ENCODE data around the gene NOTO. TPM values are rescaled to one million over a fixed set of nuclear protein-coding genes. Genes with fewer than 3 reads are reported as not detected.
A peak's percentile ranks its signal among the peaks of the same experiment; 100 is the strongest.

NOTO gene
- total RNA-seq, 1 donor from 2014 or later, result not detected

GRCh38 chr2:73260338-73260984, 58.1 kb downstream of the NOTO start:
- Histone ChIP-seq H2AFZ (ENCODE audit: low read depth, low read length) (no peak overlapping the region), H3K4me1 (ENCODE audit: insufficient read depth, low read length) (no peaks in the 10 kb centered on the region), H3K27me3 (ENCODE audit: insufficient read depth, low read length) (no peaks in the 10 kb centered on the region), H3K79me2 (ENCODE audit: insufficient read depth, low read length) (no peaks in the 10 kb centered on the region), H3K4me2 (ENCODE audit: low read length) (no peak overlapping the region), H3K4me3 (ENCODE audit: insufficient read depth, low read depth, low read length) (no peak overlapping the region), H3K36me3 (ENCODE audit: insufficient read depth, low read length) (no peaks in the 10 kb centered on the region), H4K20me1 (ENCODE audit: insufficient read depth, low read length) (peaks cover 14% of the 10 kb centered on the region), H3K9ac (ENCODE audit: low read length) (no peak overlapping the region), H3K9me3 (ENCODE audit: insufficient read depth, low read depth, low read length) (no peaks in the 10 kb centered on the region), H3K27ac (ENCODE audit: low read depth, low read length) (no peak overlapping the region)
- H3K9me3 Mint-ChIP-seq (ENCODE audit: unreplicated experiment), result no peaks in the 10 kb centered on the region
- H3K4me1 Mint-ChIP-seq (ENCODE audit: low read depth, unreplicated experiment), result no peaks in the 10 kb centered on the region
- no peak overlapping the region for H3K4me3 Mint-ChIP-seq (ENCODE audit: unreplicated experiment)
- H3K36me3 Mint-ChIP-seq (ENCODE audit: low read depth, unreplicated experiment), result peaks cover 15% of the 10 kb centered on the region
- H3K27me3 Mint-ChIP-seq (ENCODE audit: low read depth, unreplicated experiment), result no peaks in the 10 kb centered on the region
- DNase-seq (ENCODE audit: low read depth) (peak; percentile 13), FAIRE-seq (no peak)
- no peak overlapping the region for H3K27ac Mint-ChIP-seq (ENCODE audit: unreplicated experiment)
- TF ChIP-seq EZH2 (IDR thresholded peaks at IDR 0.05; ENCODE audit: insufficient read depth, low read length) (no peak), CTCF (IDR thresholded peaks at IDR 0.05; ENCODE audit: insufficient read depth, low read depth, low read length) (peak; percentile 26)

Other genes starting within 250 kb of the NOTO start
- 14.9 and 15.9 TPM in 2 replicates for gene SFXN5, start 130.9 kb upstream of the NOTO start, total RNA-seq
- 56.0 and 70.5 TPM in 2 replicates for gene RAB11FIP5, start 89.6 kb upstream of the NOTO start, total RNA-seq
- gene SMYD5, start 11.7 kb downstream of the NOTO start, total RNA-seq, result 12.8 and 14.5 TPM in 2 replicates
- gene PRADC1, start 30.7 kb downstream of the NOTO start, total RNA-seq, result 13.1 and 16.7 TPM in 2 replicates
- gene CCT7, start 31.7 kb downstream of the NOTO start, total RNA-seq, result 315 and 359 TPM in 2 replicates
- gene FBXO41, start 81.9 kb downstream of the NOTO start, total RNA-seq, result 10.1 and 10.9 TPM in 2 replicates
- gene EGR4, start 91.0 kb downstream of the NOTO start, total RNA-seq, result not detected in 2 replicates
- 14.6 and 15.0 TPM in 2 replicates for gene ALMS1, start 183.3 kb downstream of the NOTO start, total RNA-seq